Neural progenitor cell (in vitro differentiated cells): ENCODE results near the gene PREX1.

ENCODE experiments used
- EZH2 ChIP-seq: fragments of 200-600 bp; sonication (generic); IDR thresholded peaks from 2 replicates; pipeline ENCODE4 v1.6.1; 2017; ENCODE audit warnings: antibody characterized with exemption, mild to moderate bottlenecking, moderate library complexity
- EZH2phosphoT487 ChIP-seq: fragments of 200-600 bp; sonication (generic); IDR thresholded peaks from 2 replicates; pipeline ENCODE4 v1.6.1; 2017; ENCODE audit warnings: antibody characterized with exemption
- TF ChIP-seq, protein P1 (sequence below): fragments of 200-600 bp; sonication (generic); IDR thresholded peaks from 2 replicates; pipeline ENCODE4 v1.5.1; 2017; ENCODE audit warnings: antibody characterized with exemption, mild to moderate bottlenecking

DNA sequence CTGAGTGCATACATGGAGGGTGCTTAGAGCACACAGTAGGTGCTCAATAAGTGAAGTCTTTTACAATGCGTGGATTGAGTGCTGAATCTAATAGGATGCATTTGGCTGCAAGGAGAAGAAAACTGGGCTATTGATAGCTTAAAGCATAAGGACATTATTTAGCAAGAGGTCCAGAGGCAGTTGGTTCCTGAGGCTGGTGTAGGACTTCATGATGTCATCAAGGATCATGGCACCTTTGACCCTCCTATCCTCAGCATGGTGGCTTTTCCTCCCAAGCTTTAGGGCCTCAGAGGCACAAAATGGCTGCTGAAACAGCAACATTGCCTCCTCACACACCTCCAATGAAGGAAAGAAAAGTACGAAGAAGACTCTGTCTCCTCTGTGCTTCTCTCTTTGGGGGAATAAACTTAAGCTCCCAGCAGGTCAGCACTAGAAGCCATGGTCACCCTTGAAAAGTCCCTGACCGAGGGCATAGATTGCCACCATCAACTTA lies 3.1 kb upstream of the PREX1 start:
- TF ChIP-seq EZH2 (no peak), EZH2phosphoT487 (no peak)
- TF ChIP-seq, protein P1, sequence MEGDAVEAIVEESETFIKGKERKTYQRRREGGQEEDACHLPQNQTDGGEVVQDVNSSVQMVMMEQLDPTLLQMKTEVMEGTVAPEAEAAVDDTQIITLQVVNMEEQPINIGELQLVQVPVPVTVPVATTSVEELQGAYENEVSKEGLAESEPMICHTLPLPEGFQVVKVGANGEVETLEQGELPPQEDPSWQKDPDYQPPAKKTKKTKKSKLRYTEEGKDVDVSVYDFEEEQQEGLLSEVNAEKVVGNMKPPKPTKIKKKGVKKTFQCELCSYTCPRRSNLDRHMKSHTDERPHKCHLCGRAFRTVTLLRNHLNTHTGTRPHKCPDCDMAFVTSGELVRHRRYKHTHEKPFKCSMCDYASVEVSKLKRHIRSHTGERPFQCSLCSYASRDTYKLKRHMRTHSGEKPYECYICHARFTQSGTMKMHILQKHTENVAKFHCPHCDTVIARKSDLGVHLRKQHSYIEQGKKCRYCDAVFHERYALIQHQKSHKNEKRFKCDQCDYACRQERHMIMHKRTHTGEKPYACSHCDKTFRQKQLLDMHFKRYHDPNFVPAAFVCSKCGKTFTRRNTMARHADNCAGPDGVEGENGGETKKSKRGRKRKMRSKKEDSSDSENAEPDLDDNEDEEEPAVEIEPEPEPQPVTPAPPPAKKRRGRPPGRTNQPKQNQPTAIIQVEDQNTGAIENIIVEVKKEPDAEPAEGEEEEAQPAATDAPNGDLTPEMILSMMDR = no peak
